ENCODE data around the gene TDRD6. TPM values are rescaled to one million over a fixed set of nuclear protein-coding genes. Genes with fewer than 3 reads are reported as not detected.
"Not testable (repeated sequence)": the region's sequence is repeated elsewhere in the genome, so short reads cannot be mapped to it uniquely, and the experiment has no call there.

Gene TDRD6
- under 1 TPM; 0.09 to 0.20 TPM for total RNA-seq
- long read RNA-seq, result 0 reads

GRCh38 chr6:46687619-46688097, at the start of gene TDRD6:
TSS of gene TDRD6 (plus strand) at chr6:46687885. CDS start at chr6:46688129, 244 bp downstream.
- intact Hi-C loops (cut with DNase I, micrococcal nuclease), result no loop called here
- no peak for ATAC-seq
- DNase-seq, result no peak

- intact Hi-C loops (cut with DNase I, micrococcal nuclease), result no loop called here
- ATAC-seq (no peak), DNase-seq (no peak)
Observed at GRCh38 chr6:46637933-46638332, 49.8 kb upstream of the TDRD6 start.

GRCh38 chr6:46638650-46639049, 49.0 kb upstream of the TDRD6 start:
- intact Hi-C loops (cut with DNase I, micrococcal nuclease), result no loop called here
- DNase-seq, result no peak
- ATAC-seq, result no peak

- intact Hi-C loops (cut with DNase I, micrococcal nuclease), result no loop called here
- ATAC-seq (no peak), DNase-seq (no peak)
Observed at GRCh38 chr6:46642928-46643751, 44.5 kb upstream of the TDRD6 start.

GRCh38 chr6:46645265-46645664, 42.4 kb upstream of the TDRD6 start:
- ATAC-seq (no peak), DNase-seq (no peak)

GRCh38 chr6:46648108-46648507, 39.6 kb upstream of the TDRD6 start:
- DNase-seq; ATAC-seq; intact Hi-C loops (cut with DNase I, micrococcal nuclease): not testable (repeated sequence)

More at GRCh38 chr6:46645265-46645664, 42.4 kb upstream of the TDRD6 start:
- intact Hi-C loops (cut with DNase I, micrococcal nuclease), result no loop called here

- ATAC-seq (peak; percentile 29), DNase-seq (no peak)
- intact Hi-C loops (cut with DNase I, micrococcal nuclease), result no loop called here
Observed at GRCh38 chr6:46648869-46649492, 38.7 kb upstream of the TDRD6 start.

GRCh38 chr6:46651006-46651405, 36.7 kb upstream of the TDRD6 start:
- DNase-seq, result no peak

GRCh38 chr6:46651816-46652215, 35.9 kb upstream of the TDRD6 start:
- intact Hi-C loops (cut with DNase I, micrococcal nuclease), result no loop called here
- ATAC-seq (no peak), DNase-seq (no peak)

More at GRCh38 chr6:46651006-46651405, 36.7 kb upstream of the TDRD6 start:
- ATAC-seq, result no peak
- intact Hi-C loops (cut with DNase I, micrococcal nuclease), result no loop called here

GRCh38 chr6:46652232-46652602, 35.5 kb upstream of the TDRD6 start:
- DNase-seq, result no peak

GRCh38 chr6:46652603-46653438, 34.9 kb upstream of the TDRD6 start, which contains the start of the genes CYP39A1 and SLC25A27:
TSS of gene CYP39A1 (minus strand) at chr6:46652818. CDS start at chr6:46652582, 236 bp downstream.
TSS of gene SLC25A27 (plus strand) at chr6:46652975. CDS start at chr6:46653193, 218 bp downstream.
- ATAC-seq, result peak; percentile 98
- DNase-seq, result peak; percentile 94 to 97
- intact Hi-C loops (cut with DNase I, micrococcal nuclease), result no loop called here

More at GRCh38 chr6:46652232-46652602, 35.5 kb upstream of the TDRD6 start:
- ATAC-seq, result no peak
- intact Hi-C loops (cut with DNase I, micrococcal nuclease), result no loop called here

GRCh38 chr6:46653439-46654195, 34.1 kb upstream of the TDRD6 start:
- ATAC-seq (no peak), DNase-seq (no peak)
- intact Hi-C loops (cut with DNase I, micrococcal nuclease), result no loop called here

GRCh38 chr6:46655803-46656202, 31.9 kb upstream of the TDRD6 start:
- peak in 1 of 2 donors; percentile 13 for DNase-seq

GRCh38 chr6:46657642-46658041, 30.0 kb upstream of the TDRD6 start:
- ATAC-seq (no peak), DNase-seq (no peak)
- intact Hi-C loops (cut with DNase I, micrococcal nuclease), result no loop called here

More at GRCh38 chr6:46655803-46656202, 31.9 kb upstream of the TDRD6 start:
- intact Hi-C loops (cut with DNase I, micrococcal nuclease), result no loop called here
- no peak for ATAC-seq

- ATAC-seq (no peak), DNase-seq (no peak)
- intact Hi-C loops (cut with DNase I, micrococcal nuclease), result no loop called here
Observed at GRCh38 chr6:46661483-46661882, 26.2 kb upstream of the TDRD6 start.

GRCh38 chr6:46667377-46667776, 20.3 kb upstream of the TDRD6 start:
- DNase-seq, result no peak
- no peak for ATAC-seq
- intact Hi-C loops (cut with DNase I, micrococcal nuclease), result no loop called here

GRCh38 chr6:46674410-46674809, 13.3 kb upstream of the TDRD6 start:
- DNase-seq (no peak), ATAC-seq (no peak)
- intact Hi-C loops (cut with DNase I, micrococcal nuclease), result no loop called here

GRCh38 chr6:46676604-46677313, 10.9 kb upstream of the TDRD6 start:
- DNase-seq, result no peak
- intact Hi-C loops (cut with DNase I, micrococcal nuclease), result no loop called here
- ATAC-seq, result no peak

All from left colon (tissue), 2 donors.